ENCODE data around the gene ARHGAP26.

DNA sequence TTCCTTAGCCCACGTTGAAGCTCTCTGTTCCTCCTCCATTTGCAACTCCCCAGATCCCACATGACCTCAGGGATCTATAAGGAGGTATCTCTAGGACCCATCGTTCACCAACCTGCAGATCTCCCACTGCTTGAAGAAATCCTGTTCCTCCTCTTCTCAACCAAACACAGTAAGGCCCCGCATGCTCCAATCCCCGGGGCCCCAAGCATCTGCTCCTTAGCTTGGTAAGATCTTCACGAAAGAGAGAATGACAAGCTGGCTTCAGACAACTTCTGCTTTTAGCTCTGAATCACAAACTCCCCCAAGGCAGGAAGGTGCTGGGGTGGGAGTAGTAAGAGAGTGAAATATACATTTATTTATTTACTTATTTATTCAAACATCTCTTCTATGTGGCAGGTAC is 33.0 kb upstream of the ARHGAP26 start:
- no peak for TF ChIP-seq POLR2A (IDR thresholded peaks at IDR 0.05)
- TF ChIP-seq CTCF (IDR thresholded peaks at IDR 0.05): no peak
- TF ChIP-seq POLR2AphosphoS5 (IDR thresholded peaks at IDR 0.05): no peak
- TF ChIP-seq EP300 (IDR thresholded peaks at IDR 0.05): no peak
